Thoracic aorta (tissue), 2 donors: Measurements from ENCODE around the gene KRT27. TPM values are rescaled to one million over a fixed set of nuclear protein-coding genes. Genes with fewer than 3 reads are reported as not detected.

Experiments used
- ATAC-seq: fragments of 150-250 bp; one replicate; pipeline ENCODE4 v1.8.0; 2017; ENCODE audit warnings: low read depth; ENCODE audit not compliant: insufficient number of reproducible peaks, low FRiP score
- DNase-seq: peaks from one replicate; pipeline ENCODE4 v3.0.0-alpha.2; 2020; ENCODE audit warnings: low spot score
- H3K27ac ChIP-seq, 2 donors: fragments of 200-600 bp; sonication (generic); 1 replicate in 1 of 2; 2 replicates in 1 of 2; pipeline ENCODE4 v1.5.1; 2016; ENCODE audit warnings: mild to moderate bottlenecking in 2 of 2, moderate library complexity in 2 of 2
- H3K27me3 ChIP-seq: fragments of 200-600 bp; sonication (generic); replicated peaks from 2 replicates; pipeline ENCODE4 v1.6.0; 2016; ENCODE audit warnings: mild to moderate bottlenecking; ENCODE audit not compliant: insufficient read depth
- H3K36me3 ChIP-seq: fragments of 200-600 bp; sonication (generic); one replicate; pipeline ENCODE4 v1.5.1; 2016
- H3K4me1 ChIP-seq, 2 donors: fragments of 200-600 bp; sonication (generic); 1 replicate in 1 of 2; 2 replicates in 1 of 2; pipeline versions ENCODE4 v1.5.1 to v1.6.0; 2016; ENCODE audit warnings: low read depth in 2 of 2, mild to moderate bottlenecking in 1 of 2; ENCODE audit not compliant: control insufficient read depth in 1 of 2
- H3K4me3 ChIP-seq: fragments of 200-600 bp; sonication (generic); 2 replicates; pipeline ENCODE4 v1.5.1; 2016; ENCODE audit warnings: mild to moderate bottlenecking
- H3K9me3 ChIP-seq: fragments of 200-600 bp; sonication (generic); 2 replicates; pipeline ENCODE4 v1.5.1; 2016
- total RNA-seq, 2 donors: library from RNA; depleted of rRNA; stranded (reverse); fragments of >200 nt; gene quantifications; one replicate each; pipeline versions ENCODE4 v1.1.0 to v1.2.3, GENCODE V29; 2016
- TF ChIP-seq, protein P1 (sequence below): fragments of 200-600 bp; sonication (generic); IDR thresholded peaks from one replicate; pipeline ENCODE4 v1.5.1; 2019; ENCODE audit warnings: antibody characterized with exemption

The KRT27 gene
- total RNA-seq, 2 donors from 2014 or later: not detected

DNA sequence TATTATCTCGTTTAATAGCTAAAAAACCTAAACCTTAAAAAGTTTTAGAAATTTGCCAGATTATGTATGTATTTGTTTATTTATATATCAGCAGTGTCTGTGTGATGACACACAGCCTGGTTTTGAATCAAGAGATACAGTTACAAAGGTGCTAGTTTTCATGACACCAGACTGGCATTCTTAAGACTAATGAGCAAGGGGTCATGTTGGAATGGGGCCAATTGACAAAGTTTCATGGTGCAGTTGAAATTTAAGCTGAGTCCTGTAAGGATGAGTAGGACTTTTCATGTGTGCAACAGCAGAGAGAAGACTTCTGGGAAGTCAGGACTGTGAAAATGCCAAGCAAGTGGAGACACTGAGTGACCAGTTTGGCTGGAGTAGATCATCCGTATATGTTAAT, 43.2 kb upstream of the KRT27 start:
- Histone ChIP-seq H3K27ac (no peak overlapping the region), H3K27me3 (no peaks in the 10 kb centered on the region), H3K36me3 (no peaks in the 10 kb centered on the region), H3K4me1 (peaks cover 17 to 54% of the 10 kb centered on the region in 2 donors), H3K4me3 (no peak overlapping the region), H3K9me3 (no peaks in the 10 kb centered on the region)
- ATAC-seq (no peak), DNase-seq (no peak)
- TF ChIP-seq, protein P1, sequence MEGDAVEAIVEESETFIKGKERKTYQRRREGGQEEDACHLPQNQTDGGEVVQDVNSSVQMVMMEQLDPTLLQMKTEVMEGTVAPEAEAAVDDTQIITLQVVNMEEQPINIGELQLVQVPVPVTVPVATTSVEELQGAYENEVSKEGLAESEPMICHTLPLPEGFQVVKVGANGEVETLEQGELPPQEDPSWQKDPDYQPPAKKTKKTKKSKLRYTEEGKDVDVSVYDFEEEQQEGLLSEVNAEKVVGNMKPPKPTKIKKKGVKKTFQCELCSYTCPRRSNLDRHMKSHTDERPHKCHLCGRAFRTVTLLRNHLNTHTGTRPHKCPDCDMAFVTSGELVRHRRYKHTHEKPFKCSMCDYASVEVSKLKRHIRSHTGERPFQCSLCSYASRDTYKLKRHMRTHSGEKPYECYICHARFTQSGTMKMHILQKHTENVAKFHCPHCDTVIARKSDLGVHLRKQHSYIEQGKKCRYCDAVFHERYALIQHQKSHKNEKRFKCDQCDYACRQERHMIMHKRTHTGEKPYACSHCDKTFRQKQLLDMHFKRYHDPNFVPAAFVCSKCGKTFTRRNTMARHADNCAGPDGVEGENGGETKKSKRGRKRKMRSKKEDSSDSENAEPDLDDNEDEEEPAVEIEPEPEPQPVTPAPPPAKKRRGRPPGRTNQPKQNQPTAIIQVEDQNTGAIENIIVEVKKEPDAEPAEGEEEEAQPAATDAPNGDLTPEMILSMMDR: no peak

- TF ChIP-seq, protein P1: no peak
- H3K4me3 ChIP-seq: no peak overlapping the region
- H3K4me1 ChIP-seq: peaks cover 11 to 57% of the 10 kb centered on the region in 2 donors
- no peaks in the 10 kb centered on the region for H3K36me3 ChIP-seq
- H3K27me3 ChIP-seq: no peaks in the 10 kb centered on the region
- DNase-seq (no peak), ATAC-seq (no peak)
- no peak overlapping the region for H3K27ac ChIP-seq
- H3K9me3 ChIP-seq: no peaks in the 10 kb centered on the region
These were observed 41.9 kb upstream of the KRT27 start for GRCh38 chr17:40824015-40824832.

DNA sequence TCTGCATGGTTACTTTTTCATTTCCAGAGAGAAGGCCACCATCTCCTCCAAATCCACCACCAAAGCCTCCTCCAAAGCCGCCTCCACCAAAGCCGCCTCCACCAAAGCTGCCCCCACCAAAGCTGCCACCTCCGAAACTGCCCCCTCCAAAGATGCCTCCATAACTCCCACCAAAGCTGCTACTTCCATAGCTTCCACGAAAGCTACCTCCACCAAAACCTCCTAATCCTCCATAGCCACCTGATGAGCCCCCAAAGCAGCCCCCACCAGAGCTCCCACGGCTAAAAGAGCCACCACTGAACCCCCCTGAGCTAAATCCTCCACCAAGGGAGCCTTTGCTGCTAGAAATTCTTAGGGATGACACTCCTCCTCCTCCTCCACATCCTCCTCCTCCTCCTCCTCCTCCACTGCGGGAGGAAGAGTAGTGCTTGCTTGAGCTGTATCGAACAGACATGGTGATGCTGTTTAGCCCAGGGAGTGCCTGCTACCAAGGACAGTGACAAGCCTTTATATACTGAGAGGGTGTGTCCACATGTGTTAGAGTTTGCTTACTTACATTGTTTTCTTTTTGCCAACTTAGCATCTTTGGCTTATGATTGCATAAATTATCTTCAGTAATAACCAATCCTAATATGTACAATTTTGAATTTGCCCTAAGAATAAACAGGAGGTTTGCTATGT, 39.9 kb upstream of the KRT27 start, which contains the start of gene KRT10:
Gene KRT10, minus strand, starts transcription at position 483 of the 681 bp plus-strand sequence. Its CDS starts 29 bp downstream, at position 454.
- Histone ChIP-seq H3K27ac (peak within 1 kb of the TSS in 1 of 2 donors; percentile 0), H3K4me1 (peaks cover 11 to 50% of the 10 kb centered on the region in 2 donors), H3K9me3 (no peaks in the 10 kb centered on the region), H3K27me3 (no peaks in the 10 kb centered on the region), H3K4me3 (no peak within 1 kb of the TSS), H3K36me3 (peaks cover 3% of the 10 kb centered on the region)
- DNase-seq (no peak), ATAC-seq (no peak)
- TF ChIP-seq, protein P1: no peak

DNA sequence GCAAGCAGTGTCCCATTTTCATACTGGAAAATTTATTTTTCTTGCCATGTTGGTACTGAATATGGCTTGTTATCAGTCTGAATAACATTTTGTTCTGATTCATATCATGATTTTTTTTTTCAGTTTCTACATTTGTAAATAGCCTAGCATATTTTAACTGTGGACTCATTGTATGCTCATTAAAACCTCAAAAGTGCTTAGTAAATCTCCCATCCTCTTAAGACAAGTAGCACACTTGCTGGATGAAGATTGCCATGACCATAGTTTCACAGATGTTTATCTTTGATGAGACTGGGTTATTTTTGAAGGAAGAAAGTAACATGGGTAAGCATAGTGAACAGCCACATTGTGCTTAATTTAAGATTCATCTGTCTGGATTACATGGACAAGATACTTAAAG, 39.2 kb upstream of the KRT27 start:
- no peak overlapping the region for H3K4me3 ChIP-seq
- TF ChIP-seq, protein P1: no peak
- no peak for DNase-seq
- ATAC-seq: no peak
- H3K9me3 ChIP-seq: no peaks in the 10 kb centered on the region
- no peaks in the 10 kb centered on the region for H3K27me3 ChIP-seq
- peaks cover 4% of the 10 kb centered on the region for H3K36me3 ChIP-seq
- H3K4me1 ChIP-seq: peaks cover 8 to 44% of the 10 kb centered on the region in 2 donors
- H3K27ac ChIP-seq: peak overlapping the region in 1 of 2 donors; percentile 0

DNA sequence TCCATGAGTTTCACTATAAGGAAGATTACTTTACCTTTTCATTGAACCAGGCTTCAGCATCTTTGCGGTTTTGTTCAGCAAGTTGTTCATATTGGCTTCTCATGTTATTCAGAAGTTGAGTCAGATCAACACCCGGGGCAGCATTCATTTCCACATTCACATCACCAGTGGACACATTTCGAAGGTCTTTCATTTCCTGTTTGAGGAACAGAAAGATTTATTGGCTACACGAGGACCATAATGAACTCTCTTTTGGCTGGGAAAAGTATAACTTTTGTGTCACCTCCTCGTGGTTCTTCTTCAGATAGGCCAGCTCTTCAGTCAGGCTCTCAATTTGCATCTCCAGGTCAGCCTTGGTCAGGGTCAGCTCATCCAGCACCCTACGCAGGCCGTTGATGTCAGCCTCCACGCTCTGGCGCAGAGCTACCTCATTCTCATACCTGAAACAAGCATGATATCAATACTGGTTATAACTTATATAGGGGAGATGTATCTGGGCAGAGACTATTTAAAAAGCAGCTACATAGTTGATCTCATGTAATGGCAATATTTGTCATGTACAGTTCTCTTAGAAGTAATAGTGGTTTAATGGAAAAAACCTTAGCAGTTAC, 38.0 kb upstream of the KRT27 start:
- peaks cover 4% of the 10 kb centered on the region for H3K36me3 ChIP-seq
- no peak overlapping the region for H3K4me3 ChIP-seq
- H3K27me3 ChIP-seq: no peaks in the 10 kb centered on the region
- TF ChIP-seq, protein P1: no peak
- H3K4me1 ChIP-seq: peaks cover 8 to 44% of the 10 kb centered on the region in 2 donors
- peak overlapping the region in 1 of 2 donors; percentile 3 for H3K27ac ChIP-seq
- DNase-seq (no peak), ATAC-seq (no peak)
- H3K9me3 ChIP-seq: no peaks in the 10 kb centered on the region
